Raji (cell line): Measurements from ENCODE around the gene MT1X.

Source experiments
- POLR2A ChIP-seq: IDR thresholded peaks from 2 replicates; pipeline ENCODE4 v1.6.1; 2011; ENCODE audit warnings: low read depth, low read length, control low read depth; ENCODE audit not compliant: insufficient read depth

MT1X gene

GRCh38 chr16:56645838-56646237 lies 36.4 kb upstream of the MT1X start:
- no peak for TF ChIP-seq POLR2A

GRCh38 chr16:56647641-56648431 lies 34.4 kb upstream of the MT1X start:
- TF ChIP-seq POLR2A, result no peak

- TF ChIP-seq POLR2A, result no peak
These were observed 33.0 kb upstream of the MT1X start for GRCh38 chr16:56649271-56649670.

GRCh38 chr16:56649820-56650219 lies 32.5 kb upstream of the MT1X start:
- no peak for TF ChIP-seq POLR2A

GRCh38 chr16:56651586-56651985 lies 30.7 kb upstream of the MT1X start, which contains the start of gene MT1B:
Gene MT1B (plus strand): TSS chr16:56651886. CDS start chr16:56651954, 68 bp downstream.
- TF ChIP-seq POLR2A, result no peak

GRCh38 chr16:56652600-56652999 lies 29.7 kb upstream of the MT1X start:
- no peak for TF ChIP-seq POLR2A

GRCh38 chr16:56653218-56653617 lies 29.1 kb upstream of the MT1X start:
- TF ChIP-seq POLR2A, result no peak

GRCh38 chr16:56657555-56658326 lies 24.5 kb upstream of the MT1X start, which contains the start of gene MT1F:
Gene MT1F (plus strand): TSS chr16:56657959. CDS start chr16:56658059, 100 bp downstream.
- no peak for TF ChIP-seq POLR2A

- TF ChIP-seq POLR2A, result no peak
These were observed 23.9 kb upstream of the MT1X start for GRCh38 chr16:56658327-56658875.

GRCh38 chr16:56662357-56663354 lies 19.6 kb upstream of the MT1X start:
- no peak for TF ChIP-seq POLR2A

- TF ChIP-seq POLR2A, result no peak
These were observed 17.8 kb upstream of the MT1X start for GRCh38 chr16:56664506-56664905.

GRCh38 chr16:56667581-56668571 lies 14.4 kb upstream of the MT1X start, which contains the start of gene MT1G:
Gene MT1G (minus strand): TSS chr16:56668065. CDS start chr16:56667993, 72 bp downstream.
- no peak for TF ChIP-seq POLR2A
